Stimulated activated CD8-positive, alpha-beta memory T cell treated with anti-CD3 and anti-CD28 coated beads, Interleukin-15, amount 100 ng/mL, for 48 hours (primary cell): Measurements from ENCODE around the gene CEACAM1.
"Not testable (repeated sequence)": the region's sequence is repeated elsewhere in the genome, so short reads cannot be mapped to it uniquely, and the experiment has no call there.

Experiments used
- DNase-seq, 2 donors: peaks; one replicate each; pipeline ENCODE4 v3.0.0-alpha.2; 2020; ENCODE audit warnings: low read depth in 2 of 2

The CEACAM1 gene

DNA sequence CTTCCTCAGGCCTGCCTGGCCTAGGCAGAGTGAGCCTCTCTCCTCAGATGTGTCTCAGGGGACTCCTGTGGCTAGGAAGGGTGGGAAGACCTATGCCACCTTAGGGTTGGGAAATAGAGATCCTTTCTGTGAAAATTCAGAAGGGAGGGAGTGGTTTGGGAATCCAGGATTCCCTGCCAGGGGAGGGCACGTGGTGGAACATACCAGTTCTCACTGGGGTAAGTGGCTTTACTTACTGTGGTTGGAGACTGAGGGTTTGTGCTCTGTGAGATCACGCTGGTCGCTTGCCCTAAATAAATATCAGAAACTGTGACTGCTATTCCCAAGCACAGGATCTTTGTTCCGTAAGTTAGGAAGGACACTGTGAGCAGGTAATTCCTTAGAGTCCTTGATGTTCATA is 16.9 kb downstream of the CEACAM1 start:
- no peak for DNase-seq

DNA sequence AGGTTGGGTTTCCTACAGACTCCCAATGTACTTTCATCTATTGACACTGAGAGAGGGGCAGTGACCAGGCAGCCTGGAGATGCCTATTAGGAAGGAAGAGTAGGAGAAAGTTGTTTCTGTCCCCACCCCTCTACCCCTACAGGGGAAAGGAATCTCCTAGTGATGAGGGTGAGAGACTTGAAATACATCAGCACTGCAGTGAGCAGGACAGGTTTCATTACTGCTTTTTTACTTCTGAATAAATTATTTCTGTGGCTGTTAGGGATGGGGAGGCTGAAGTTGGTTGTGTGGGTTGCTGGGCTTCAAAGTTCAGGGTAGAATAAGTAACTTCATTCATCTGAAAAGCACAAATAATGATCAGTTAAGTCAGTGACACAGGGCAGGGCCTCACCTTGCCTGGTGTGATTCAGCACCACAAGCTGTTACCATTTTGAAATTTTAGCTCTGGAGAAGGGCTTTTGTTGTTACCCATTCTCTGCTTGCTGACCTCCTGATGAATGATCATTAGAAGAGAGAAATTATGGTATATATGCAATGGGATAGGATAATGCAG is 19.3 kb downstream of the CEACAM1 start:
- no peak for DNase-seq

DNA sequence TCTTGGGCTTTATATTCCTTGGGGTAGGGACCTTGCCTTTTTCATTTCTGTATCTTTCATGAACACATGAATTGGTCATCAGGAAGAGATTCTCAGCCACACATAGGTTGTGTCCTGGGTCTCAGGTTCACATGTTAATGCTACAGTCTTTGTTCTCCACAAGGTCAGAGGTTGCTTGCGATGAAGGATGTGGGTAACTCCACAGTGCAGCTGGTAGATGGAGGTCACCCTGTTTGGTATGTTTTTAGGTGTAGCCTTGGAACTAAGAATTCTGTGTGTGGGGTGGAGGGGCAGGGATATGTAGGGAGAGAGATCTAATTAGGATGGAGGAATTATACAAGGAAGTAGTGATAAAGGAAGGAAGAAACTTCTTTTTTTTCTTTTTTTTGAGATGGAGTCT is 23.2 kb downstream of the CEACAM1 start:
- DNase-seq: no peak

DNA sequence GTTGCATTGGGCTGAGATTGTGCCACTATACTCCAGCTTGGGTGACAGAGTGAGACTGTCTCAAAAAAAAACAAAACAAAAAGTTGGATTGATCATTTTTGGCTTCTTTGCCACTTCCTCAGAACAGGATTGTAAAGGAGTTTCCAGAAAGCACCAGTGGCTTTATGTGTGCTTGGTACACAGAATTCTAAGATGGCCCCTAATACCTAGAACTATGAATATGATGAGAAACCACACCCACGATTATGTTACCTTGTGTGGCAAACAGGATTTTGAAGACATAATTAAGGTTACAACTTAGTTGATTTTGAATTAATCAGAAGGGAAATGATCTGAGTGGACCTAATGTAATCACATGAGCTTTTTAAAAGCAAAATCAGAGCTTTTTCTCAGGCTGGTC is 26.5 kb downstream of the CEACAM1 start:
- no peak for DNase-seq

DNA sequence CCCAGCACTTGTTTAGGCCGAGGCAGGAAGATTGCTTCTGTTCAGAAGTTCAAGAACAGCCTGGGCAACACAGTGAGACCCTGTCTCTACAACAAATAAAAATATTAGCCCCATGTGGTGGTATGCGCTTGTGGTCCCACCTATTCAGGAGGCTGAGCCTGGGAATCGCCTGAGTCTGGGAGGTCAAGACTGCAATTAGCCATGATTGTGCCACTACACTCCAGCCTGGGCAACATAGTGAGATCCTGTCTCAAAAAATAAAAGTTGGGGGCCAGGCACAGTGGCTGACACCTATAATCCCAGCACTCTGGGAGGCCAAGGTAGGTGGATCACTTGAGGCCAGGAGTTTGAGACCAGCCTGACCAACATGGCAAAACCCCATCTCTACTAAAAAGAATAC is 27.0 kb downstream of the CEACAM1 start:
- DNase-seq: not testable (repeated sequence)

DNA sequence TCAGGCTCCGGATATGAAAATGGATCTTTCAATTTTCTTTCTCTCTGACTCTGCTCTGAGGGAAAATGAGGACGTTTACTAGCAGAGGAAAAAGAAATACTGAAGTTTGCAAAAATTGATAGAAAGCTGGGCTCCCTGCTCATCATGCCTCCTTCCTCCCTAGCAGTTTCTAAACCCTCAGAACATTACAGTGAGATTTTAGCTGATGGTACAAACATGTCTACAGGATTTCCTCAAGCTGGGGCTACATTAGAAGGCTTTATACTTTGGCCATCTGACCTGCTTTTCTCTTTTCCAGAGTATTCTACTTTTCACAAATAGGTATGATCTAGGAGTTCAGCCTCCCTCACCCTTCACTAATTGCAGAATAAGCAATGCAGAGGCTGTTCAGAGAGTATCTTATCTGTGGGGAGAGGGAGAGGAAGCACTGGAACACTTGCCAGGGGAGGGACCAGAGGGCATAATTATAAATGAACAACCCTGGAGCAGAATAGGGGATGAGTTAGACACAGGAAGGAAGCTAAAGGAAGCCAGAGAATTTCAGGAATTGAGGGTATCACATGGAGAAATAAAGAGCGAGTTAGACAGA is 30.0 kb downstream of the CEACAM1 start:
- no peak for DNase-seq

DNA sequence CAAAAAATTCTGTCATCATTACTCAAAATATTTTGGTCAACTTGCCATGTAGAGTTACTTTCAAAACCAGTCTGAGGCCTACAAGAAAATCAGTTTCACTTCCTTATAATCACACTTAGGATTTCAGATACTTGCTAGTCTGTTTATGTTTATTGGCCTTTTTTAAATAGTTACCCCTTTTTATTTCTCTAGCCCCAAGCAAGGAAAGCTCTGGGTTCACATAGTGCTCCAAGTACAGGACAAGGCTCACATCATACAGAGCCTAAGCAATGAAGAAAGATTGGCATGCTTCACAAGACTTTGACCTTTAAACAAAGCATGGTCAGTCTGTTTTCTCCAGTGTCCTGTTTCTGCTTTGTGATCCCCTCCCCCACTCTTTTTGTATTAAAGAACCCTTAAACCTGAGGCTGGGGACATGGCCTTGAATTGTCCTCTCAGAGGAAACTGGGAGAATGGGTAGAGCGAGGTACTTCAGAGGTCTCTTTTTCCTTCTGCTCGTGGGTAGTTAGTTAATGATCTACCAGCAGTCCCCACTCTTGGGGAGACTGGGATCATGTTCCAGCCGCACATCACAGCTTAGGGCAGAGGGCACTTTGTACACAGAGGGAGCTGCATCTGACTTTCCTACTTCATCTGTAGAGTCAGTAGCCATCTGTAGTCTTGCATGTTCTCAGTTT is 30.7 kb downstream of the CEACAM1 start:
- DNase-seq: no peak

DNA sequence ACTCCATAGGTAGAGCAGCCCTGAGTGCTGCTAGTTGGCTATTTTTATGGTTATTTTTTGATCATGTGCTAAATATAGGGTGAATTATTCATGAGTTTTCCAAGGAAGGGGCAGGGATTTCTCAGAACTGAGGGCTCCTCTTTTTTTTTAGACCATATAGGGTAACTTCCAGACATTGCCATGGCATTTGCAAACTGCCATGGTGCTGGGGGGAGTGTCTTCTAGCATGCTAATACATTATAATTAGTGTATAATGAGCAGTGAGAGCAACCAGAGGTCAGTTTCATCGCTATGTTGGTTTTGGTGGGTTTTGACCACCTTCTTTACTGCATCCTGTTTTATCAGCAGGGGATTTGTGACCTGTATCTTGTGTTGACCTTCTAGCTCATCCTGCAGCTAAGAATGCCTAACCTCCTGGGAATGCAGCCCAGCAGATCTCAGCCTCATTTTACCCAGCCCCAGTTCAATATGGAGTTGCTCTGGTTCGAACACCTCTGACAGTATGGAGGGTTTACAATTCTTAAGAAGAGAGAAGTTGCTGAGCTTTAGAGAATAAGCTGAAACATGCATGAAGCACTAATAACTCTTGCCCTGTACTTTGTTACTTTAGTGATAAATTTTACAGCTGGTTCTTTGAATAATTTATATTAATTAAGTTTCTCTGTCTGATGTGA is 31.7 kb downstream of the CEACAM1 start:
- DNase-seq: no peak

DNA sequence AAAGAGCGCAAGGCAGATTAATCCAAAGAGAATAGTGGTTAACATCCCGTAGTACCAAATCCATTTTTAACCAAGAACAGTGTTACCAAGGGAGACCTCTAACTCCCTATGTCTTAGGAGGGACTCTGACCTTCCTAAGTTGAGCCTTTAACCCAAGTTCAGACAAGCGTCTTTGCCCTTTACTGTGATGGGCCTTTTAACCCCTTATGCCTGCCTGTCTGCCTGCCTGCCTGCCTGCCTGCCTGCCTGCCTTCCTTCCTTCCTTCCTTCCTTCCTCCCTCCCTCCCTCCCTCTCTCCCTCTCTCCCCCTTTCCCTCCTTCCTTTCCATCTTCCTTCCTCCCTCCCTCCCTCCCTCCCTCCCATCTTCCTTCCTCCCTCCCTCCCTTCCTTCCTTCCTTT is 32.6 kb downstream of the CEACAM1 start:
- DNase-seq: no peak

DNA sequence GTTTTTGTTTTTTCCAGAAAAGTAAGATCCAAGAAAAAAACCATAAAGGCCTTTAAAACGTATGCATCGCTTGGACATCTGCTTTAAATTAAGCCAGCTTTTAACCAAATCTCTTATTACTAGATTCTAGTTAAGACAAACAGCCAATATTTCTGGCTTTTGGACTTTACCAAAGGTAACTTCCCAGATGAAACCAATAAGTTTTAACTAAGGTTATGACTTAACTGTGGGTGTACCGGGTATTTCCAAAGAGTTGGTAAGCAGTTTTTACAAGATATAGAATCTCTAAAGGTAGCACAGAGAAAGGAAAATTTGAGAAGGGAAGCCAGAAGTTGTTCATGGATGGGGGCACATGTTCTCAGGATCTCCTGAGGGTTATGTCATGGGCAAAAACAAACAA is 34.0 kb downstream of the CEACAM1 start:
- DNase-seq: no peak

DNA sequence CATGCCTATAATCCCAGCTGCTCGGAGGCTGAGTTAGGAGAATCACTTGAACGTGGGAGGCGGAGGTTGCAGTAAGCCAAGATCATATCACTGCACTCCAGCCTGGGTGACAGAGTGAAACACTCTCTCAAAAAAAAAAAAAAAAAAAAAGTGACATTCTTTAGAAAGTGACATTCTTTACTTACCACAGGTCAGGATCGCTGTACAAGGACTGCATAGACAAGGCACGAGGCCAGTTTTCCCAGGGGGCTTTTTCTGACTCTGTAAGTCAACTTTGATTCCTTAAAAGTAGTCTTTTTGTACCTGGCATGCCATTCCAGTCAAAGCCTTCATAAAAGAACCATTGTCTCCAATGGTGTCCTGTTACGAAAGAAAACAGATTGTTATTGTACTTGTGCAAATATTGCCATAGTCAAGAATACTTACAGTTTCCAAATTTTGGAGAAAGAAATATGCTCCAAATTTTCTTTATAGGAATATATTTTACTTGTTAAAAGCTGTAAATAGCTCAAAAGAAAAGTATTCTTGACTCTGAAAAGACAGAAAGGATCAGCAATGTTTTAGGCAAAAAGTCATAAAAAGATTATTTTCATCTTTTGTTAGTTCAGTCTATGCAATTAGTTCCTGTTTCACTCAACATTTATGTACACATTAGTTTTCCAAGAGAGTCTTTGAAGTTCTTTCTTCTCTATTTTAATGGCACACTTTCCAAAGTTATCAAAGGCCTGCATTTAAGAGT is 39.3 kb downstream of the CEACAM1 start:
- DNase-seq: no peak

DNA sequence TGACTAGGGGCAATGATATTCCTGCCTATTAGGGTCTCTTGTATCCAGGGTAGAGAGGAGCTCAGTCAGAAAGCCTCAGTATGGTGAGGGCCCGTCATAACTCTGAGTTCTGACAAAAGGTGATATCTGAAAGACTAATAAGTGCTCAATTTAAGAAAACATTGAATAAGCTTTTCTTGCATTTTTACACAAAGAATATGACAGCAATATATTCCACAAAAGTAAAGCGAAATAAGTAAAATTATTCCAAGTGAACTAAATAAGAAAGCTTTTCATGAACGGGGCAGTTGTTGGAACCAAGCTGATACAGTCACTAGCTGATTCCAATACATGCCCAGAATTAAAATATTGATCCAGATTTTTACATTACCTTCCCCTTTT is 40.5 kb downstream of the CEACAM1 start:
- no peak for DNase-seq

DNA sequence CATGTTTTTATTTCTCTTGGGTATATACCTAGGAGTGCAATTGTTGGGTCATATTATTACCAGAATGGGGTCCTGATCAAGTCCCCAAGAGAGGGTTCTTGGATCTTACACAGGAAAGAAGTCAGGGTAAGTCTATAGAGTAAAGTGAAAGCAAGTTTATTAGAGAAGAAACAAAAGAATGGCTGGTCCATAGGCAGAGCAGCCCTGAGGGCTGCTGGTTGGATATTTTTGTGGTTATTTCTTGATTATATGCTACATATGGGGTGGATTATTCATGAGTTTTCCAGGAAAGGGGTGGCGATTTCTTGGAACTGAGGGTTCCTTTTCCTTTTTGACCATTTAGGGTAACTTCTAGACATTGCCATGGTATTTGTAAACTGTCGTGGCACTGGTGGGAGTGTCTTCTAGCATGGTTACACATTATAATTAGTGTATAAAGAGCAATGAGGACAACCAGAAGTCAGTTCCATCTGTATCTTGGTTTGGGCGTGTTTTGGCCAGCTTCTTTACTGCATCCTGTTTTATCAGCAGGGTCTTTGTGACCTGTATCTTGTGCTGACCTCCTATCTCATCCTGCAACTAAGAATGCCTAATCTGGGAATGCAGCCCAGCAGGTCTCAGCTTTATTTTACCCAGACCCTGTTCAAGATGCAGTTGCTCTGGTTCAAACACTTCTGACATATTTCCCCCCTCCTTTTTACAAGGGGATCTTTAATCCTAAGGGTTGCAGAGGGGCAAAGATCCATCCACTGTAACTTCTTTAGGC is 41.1 kb downstream of the CEACAM1 start:
- peak in 1 of 2 donors; percentile 14 for DNase-seq

DNA sequence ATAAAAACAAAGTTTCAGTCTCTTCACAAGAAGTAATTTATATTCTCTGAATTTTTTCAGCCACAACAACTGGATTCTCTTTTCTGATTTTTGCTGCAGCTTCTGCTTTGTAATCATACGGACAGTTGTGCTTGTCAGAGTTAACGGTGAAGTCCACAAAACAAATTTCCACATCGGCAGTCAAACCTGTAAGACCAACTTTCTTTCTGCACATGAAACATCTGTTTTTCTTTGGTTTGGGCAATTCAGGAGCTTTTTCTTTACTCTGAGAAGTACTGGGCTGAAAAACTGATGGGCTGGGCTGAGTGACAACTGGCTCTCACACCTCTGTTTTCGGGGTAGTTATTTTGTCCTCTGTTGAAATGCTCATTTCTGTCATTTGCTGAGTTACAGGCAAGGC is 43.2 kb downstream of the CEACAM1 start:
- DNase-seq: not testable (repeated sequence)

DNA sequence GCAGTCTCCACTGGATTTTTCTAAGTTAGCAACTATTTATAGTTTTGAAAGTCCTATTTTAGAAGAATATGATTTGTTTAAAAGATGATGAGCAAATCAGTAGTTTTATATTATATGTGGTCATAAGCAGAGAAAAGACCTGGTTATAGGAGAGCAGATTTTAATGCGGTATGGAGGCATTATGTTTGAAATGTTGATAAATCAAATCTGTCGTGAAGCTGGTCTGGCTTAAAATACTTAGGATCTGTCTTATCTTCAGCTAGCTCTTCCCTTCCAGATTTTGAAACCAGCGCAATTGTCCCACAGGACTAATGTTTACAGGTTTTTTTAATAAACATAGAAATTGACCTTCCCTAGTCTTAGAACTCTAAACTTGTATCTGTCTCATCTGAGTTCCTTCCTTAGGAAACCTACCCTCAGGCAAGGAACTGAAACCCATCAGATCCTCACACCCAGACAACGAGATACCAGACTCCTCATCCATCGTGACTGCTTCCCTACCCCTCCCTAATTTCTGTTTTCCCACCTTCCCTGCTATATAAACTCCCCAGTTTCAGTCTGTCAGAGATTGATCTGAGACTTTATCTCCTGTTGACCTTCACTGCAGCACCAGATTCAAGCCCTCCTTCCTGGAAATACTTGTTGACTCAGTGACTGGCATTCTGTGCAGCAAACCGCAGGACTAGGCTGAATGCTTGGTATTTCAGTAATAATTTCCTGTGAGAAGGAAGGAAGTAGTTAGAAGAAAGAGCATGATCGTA is 47.8 kb downstream of the CEACAM1 start:
- peak in 1 of 2 donors; percentile 19 for DNase-seq

DNA sequence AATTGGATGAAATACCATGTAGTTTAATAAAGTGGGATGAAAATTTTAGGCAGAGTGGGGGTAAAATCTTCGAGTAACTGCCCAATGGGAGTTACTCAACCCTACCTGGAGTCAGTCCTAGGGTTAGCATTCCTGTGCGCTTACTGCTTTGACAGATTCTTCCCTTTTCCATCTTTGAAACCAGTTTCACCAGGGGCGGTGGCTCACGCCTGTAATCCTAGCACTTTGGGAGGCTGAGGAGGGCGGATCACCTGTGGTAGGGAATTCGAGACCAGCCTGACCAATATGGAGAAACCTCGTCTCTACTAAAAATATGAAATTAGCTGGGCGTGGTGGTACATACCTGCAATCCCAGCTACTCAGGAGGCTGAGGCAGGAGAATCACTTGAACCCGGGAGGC is 48.5 kb downstream of the CEACAM1 start:
- no peak for DNase-seq

DNA sequence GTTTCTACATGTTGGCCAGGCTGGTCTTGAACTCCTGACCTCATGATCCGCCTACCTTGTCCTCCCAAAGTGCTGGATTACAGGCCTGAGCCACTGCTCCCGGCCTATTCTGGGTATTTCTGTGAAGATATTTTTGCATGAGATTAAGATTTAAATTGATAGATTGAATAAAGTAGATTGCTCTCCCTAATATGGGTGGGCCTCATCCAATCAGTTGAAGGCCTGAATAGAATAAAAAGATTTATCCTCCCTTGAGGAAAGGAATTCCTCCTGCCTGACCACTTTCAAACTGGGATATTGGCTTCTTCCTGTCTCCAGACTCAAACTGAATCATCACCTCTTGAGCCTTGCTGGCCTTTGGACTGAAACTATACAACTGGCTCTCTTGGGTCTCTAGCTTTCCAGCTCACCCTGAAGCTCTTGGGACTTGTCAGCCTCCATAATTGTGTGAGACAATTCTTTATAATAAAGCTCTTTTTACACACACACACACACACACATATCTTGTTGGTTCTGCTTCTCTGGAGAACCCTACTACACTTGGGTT is 49.4 kb downstream of the CEACAM1 start:
- DNase-seq: no peak

DNA sequence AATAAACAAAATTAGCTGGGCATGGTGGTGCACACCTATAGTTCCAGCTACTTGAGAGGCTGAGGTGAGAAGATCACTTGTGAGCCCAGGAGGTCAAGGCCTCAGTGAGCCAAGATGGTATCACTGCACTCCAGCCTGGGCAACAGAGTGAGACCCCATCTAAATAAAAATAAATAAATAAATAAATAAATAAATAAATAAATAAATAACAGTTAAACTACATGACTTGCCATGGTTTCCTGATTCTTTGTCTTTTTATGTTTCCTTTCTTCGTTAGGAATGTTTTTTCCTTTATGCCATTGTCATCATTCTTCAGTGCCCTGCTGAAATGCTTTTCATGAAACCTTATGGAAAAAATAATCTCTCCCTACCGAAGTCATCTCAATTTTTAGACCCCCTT is 50.3 kb downstream of the CEACAM1 start:
- DNase-seq: no peak

DNA sequence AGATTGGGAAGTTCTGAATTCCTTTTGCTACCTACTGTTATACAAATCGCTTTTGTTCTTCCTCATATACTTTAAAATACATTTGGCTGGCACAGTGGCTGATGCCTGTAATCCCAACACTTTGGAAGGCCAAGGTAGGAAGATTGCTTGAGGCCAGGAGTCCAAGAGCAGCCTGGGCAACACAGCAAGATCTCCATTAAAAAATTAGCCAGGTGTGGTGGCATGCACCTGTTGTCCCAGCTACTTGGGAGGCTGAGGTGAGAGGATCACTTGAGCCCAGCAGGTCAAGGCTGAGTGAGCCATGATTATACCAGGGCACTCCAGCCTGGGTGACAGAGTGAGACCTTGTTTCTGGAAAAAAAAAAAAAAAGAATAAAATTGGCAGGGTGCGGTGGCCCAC is 51.2 kb downstream of the CEACAM1 start:
- no peak for DNase-seq

DNA sequence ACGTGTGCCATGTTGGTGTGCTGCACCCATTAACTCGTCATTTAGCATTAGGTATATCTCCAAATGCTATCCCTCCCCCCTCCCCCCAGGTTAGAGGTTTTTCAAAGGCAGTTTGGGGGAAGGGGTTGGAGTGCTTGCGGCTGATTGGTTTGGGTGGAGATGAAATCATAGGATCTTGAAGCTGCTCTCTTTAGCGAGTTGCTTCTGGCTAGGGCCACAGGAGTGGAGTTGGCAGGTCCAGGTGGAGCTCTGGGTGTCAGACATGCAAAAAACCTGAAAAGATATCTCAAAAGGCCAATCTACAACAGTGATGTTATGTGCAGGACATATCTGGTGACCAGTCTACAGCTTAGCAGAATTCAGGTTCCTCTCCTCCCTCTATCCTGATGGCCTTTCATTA is 52.9 kb downstream of the CEACAM1 start:
- no peak for DNase-seq

DNA sequence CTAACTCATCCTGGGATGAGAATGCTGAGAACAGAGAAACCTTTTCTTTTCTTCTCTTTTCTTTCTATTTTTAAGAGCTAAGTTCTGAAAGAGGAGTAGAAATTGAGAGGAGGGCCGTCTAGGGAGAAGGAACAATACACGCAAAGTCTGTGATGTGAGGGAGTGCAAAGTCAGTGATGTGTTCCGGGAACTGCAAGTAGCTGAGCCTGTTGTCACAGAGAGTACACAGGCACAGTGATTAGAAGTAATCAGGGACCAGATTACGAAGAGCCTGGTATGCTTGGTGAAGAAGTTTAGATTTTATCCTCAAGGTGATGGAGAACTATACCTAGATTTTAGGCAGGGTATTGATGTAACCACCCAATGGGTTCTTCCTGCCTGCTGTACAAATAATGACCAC is 53.5 kb downstream of the CEACAM1 start:
- no peak for DNase-seq
